Lung (tissue), 12 donors: ENCODE data around the gene SCN10A. TPM values are rescaled to one million over a fixed set of nuclear protein-coding genes. Genes with fewer than 3 reads are reported as not detected.
A peak's percentile ranks its signal among the peaks of the same experiment; 100 is the strongest.

Experiments
- ATAC-seq: fragments of 200-7000 bp; cut with Tn5 transposase; one replicate; pipeline ENCODE4 v1.9.1; 2020; ENCODE audit warnings: moderate number of reproducible peaks; ENCODE audit not compliant: insufficient read depth, low FRiP score
- DNase-seq, 3 donors: peaks; one replicate each; pipeline ENCODE4 v3.0.0-alpha.2; 2013 to 2017
- H3K27ac ChIP-seq, 2 donors: one replicate each; pipeline ENCODE4 v1.5.1; 2013; ENCODE audit warnings: mild to moderate bottlenecking in 2 of 2, moderate library complexity in 2 of 2, control low read depth in 1 of 2, inconsistent platforms in 1 of 2, low read depth in 1 of 2, low read length in 1 of 2
- H3K27me3 ChIP-seq, 3 donors: one replicate each; pipeline ENCODE4 v1.5.1; 2013; ENCODE audit warnings: low read length in 2 of 3; ENCODE audit not compliant: control insufficient read depth in 3 of 3, insufficient read depth in 3 of 3
- H3K36me3 ChIP-seq, 4 donors: one replicate each; pipeline ENCODE4 v1.5.1; 2013; ENCODE audit warnings: low read length in 4 of 4, mild to moderate bottlenecking in 1 of 4, moderate library complexity in 1 of 4; ENCODE audit not compliant: control insufficient read depth in 4 of 4, insufficient read depth in 4 of 4
- H3K4me1 ChIP-seq, 5 donors: one replicate each; pipeline ENCODE4 v1.5.1; 2013; ENCODE audit warnings: low read length in 5 of 5, mild to moderate bottlenecking in 2 of 5, moderate library complexity in 1 of 5; ENCODE audit not compliant: control insufficient read depth in 5 of 5, insufficient read depth in 5 of 5
- H3K4me3 ChIP-seq: one replicate; pipeline ENCODE4 v1.5.1; 2013; ENCODE audit warnings: mild to moderate bottlenecking, control low read depth, moderate library complexity
- H3K9ac ChIP-seq, 2 donors: one replicate each; pipeline ENCODE4 v1.5.1; 2013; ENCODE audit warnings: low read length in 2 of 2, control low read depth in 1 of 2; ENCODE audit not compliant: insufficient read depth in 1 of 2
- H3K9me3 ChIP-seq, 4 donors: one replicate each; pipeline ENCODE4 v1.5.1; 2013; ENCODE audit warnings: low read length in 3 of 4, mild to moderate bottlenecking in 1 of 4, moderate library complexity in 1 of 4; ENCODE audit not compliant: control insufficient read depth in 4 of 4, insufficient read depth in 3 of 4
- WGBS, 2 donors: extraction: QIAGEN DNeasy Blood & Tissue Kit; methylation state at CpG; one replicate each; pipeline ENCODE4 v1.1.7; 2013; 5-methylcytosine and 5-hydroxymethylcytosine counted together
- polyA plus RNA-seq, 2 donors: library from polyadenylated mRNA; stranded (reverse); fragments of 200-250 nt; gene quantifications; one replicate each; pipeline ENCODE4 v1.2.1, GENCODE V29; 2013
- total RNA-seq, 2 donors: library from RNA; depleted of rRNA in 1 of 2; stranded (reverse); fragments of >200 nt in 1 of 2; gene quantifications; one replicate each; pipeline ENCODE4 v1.2.1, GENCODE V29; 2014 to 2021
- TF ChIP-seq, protein P1 (sequence below): IDR thresholded peaks from 2 replicates; pipeline ENCODE4 v1.5.1; 2012; ENCODE audit warnings: mild to moderate bottlenecking; ENCODE audit errors: control extremely low read depth, extremely low read depth
- donor health status: control.
- donor health status: control.
- donor health status: Bipolar disorder and iron deficiency.
- donor health status: healthy.
- donor health status: DM: yes; HTN: yes; CAD: no.

The SCN10A gene
- total and polyA plus RNA-seq, 4 donors: not detected

- H3K9ac ChIP-seq: no peak overlapping the region
- no peaks in the 10 kb centered on the region for H3K4me1 ChIP-seq
- H3K36me3 ChIP-seq: no peaks in the 10 kb centered on the region
- no peak for ATAC-seq
- 79 to 88% methylated on average over 5 of the region's 5 CpGs for WGBS, 2 donors
- TF ChIP-seq, protein P1, sequence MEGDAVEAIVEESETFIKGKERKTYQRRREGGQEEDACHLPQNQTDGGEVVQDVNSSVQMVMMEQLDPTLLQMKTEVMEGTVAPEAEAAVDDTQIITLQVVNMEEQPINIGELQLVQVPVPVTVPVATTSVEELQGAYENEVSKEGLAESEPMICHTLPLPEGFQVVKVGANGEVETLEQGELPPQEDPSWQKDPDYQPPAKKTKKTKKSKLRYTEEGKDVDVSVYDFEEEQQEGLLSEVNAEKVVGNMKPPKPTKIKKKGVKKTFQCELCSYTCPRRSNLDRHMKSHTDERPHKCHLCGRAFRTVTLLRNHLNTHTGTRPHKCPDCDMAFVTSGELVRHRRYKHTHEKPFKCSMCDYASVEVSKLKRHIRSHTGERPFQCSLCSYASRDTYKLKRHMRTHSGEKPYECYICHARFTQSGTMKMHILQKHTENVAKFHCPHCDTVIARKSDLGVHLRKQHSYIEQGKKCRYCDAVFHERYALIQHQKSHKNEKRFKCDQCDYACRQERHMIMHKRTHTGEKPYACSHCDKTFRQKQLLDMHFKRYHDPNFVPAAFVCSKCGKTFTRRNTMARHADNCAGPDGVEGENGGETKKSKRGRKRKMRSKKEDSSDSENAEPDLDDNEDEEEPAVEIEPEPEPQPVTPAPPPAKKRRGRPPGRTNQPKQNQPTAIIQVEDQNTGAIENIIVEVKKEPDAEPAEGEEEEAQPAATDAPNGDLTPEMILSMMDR: no peak
- H3K9me3 ChIP-seq: no peaks in the 10 kb centered on the region
- peaks cover 0 to 3% (median 0%) of the 10 kb centered on the region in 3 donors for H3K27me3 ChIP-seq
- no peak overlapping the region for H3K4me3 ChIP-seq
- no peak overlapping the region for H3K27ac ChIP-seq
- DNase-seq: no peak
Measured at GRCh38 chr3:38823186-38823585, 7.2 kb upstream of the SCN10A start.

DNA sequence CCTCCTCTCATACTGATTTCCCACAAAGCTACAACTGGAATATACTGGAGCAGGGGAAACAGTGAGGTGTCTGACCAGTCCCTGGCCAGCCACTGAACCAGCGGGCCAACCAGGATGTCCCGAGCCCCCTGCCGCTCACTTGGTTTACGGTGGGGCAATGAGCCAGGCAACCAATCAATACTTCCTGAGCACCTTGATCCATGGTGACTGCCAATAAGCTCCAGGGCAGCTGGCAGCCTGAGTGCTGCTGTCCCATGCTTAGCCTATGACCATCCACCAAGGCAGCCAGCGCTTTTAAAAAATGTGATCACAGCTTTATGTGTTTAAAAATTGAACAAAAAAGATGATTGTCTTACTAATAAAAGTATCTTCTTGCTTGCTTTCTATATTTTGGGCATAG, 4.2 kb downstream of the SCN10A start:
- H3K4me1 ChIP-seq: no peaks in the 10 kb centered on the region
- H3K9ac ChIP-seq: no peak overlapping the region
- H3K9me3 ChIP-seq: no peaks in the 10 kb centered on the region
- H3K27ac ChIP-seq: no peak overlapping the region
- ATAC-seq (no peak), DNase-seq (no peak)
- 68 to 73% methylated on average over 5 of the region's 5 CpGs for WGBS, 2 donors
- TF ChIP-seq, protein P1: no peak
- H3K36me3 ChIP-seq: no peaks in the 10 kb centered on the region
- H3K27me3 ChIP-seq: no peaks in the 10 kb centered on the region
- no peak overlapping the region for H3K4me3 ChIP-seq

DNA sequence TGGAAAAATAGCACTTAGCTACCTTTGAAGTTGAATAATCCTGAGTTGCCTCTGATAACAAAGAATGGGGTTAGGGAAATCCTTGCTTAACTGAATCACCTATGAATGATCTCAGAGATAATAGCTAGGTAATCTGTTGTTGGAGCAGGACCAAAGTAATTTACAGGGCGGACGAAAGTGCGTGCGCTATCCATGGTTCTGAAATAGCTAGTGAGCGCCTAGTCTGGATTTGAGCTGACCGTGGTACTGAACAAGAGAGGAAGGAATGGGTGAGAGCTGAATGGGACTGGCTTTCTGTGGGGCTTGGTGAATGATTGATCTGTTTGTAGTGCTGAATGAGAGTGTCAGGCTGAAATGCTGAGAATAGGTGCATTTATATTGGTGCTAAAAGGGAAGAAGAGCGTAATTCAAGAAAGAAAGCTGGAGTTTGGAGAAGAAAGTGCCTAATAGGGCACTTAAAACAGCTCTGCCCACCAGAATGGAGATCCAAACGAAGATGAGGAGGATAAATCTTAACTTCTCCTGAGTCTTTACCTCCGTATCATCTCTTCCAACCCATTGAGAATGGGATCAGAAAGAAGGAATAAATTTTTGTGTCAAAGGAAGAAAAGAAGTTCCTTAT, 10.1 kb downstream of the SCN10A start:
- DNase-seq: peak; percentile 66 to 87 (median 80)
- no peaks in the 10 kb centered on the region for H3K27me3 ChIP-seq

More for the DNA sequence above, 10.1 kb downstream of the SCN10A start:
- TF ChIP-seq, protein P1: no peak
- H3K36me3 ChIP-seq: no peaks in the 10 kb centered on the region
- H3K9me3 ChIP-seq: no peaks in the 10 kb centered on the region
- no peak overlapping the region for H3K27ac ChIP-seq
- WGBS, 2 donors: 15 to 18% methylated on average over 9 of the region's 9 CpGs
- ATAC-seq: peak; percentile 27
- no peaks in the 10 kb centered on the region for H3K4me1 ChIP-seq
- no peak overlapping the region for H3K9ac ChIP-seq
- no peak overlapping the region for H3K4me3 ChIP-seq
